GM11168 (cell line): Measurements from ENCODE around the gene RBM45.
"Not testable (repeated sequence)": the region's sequence is repeated elsewhere in the genome, so short reads cannot be mapped to it uniquely, and the experiment has no call there.

Experiments used
- in situ Hi-C: fragments of 300-500 bp; cut with MboI; formaldehyde crosslinking; loops from one replicate; pipeline ENCODE4 v1.12.0; 2022; ENCODE audit warnings: low sequenced_read_pairs; ENCODE audit not compliant: unreplicated experiment

Gene RBM45, protein sequence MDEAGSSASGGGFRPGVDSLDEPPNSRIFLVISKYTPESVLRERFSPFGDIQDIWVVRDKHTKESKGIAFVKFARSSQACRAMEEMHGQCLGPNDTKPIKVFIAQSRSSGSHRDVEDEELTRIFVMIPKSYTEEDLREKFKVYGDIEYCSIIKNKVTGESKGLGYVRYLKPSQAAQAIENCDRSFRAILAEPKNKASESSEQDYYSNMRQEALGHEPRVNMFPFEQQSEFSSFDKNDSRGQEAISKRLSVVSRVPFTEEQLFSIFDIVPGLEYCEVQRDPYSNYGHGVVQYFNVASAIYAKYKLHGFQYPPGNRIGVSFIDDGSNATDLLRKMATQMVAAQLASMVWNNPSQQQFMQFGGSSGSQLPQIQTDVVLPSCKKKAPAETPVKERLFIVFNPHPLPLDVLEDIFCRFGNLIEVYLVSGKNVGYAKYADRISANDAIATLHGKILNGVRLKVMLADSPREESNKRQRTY

GRCh38 chr2:178112202-178113152 is at the start of gene RBM45:
Gene RBM45, plus strand, starts transcription at chr2:178112437. Its CDS starts 110 bp downstream, at chr2:178112547.
- in situ Hi-C loops: loop anchor here (25.0 kb wide), 1 partner anchor 300 kb away; no protein-coding TSS in a partner anchor

- in situ Hi-C loops: no loop called here
These were observed 45.9 kb upstream of the RBM45 start for GRCh38 chr2:178066324-178066723.

GRCh38 chr2:178066890-178067669 is 45.2 kb upstream of the RBM45 start:
- in situ Hi-C loops: no loop called here

GRCh38 chr2:178068823-178069454 is 43.3 kb upstream of the RBM45 start:
- in situ Hi-C loops: no loop called here

GRCh38 chr2:178069551-178069950 is 42.7 kb upstream of the RBM45 start:
- in situ Hi-C loops: no loop called here

- in situ Hi-C loops: no loop called here
These were observed 41.4 kb upstream of the RBM45 start for GRCh38 chr2:178070824-178071223.

GRCh38 chr2:178072000-178072382 is 40.2 kb upstream of the RBM45 start:
- in situ Hi-C loops: no loop called here

DNA sequence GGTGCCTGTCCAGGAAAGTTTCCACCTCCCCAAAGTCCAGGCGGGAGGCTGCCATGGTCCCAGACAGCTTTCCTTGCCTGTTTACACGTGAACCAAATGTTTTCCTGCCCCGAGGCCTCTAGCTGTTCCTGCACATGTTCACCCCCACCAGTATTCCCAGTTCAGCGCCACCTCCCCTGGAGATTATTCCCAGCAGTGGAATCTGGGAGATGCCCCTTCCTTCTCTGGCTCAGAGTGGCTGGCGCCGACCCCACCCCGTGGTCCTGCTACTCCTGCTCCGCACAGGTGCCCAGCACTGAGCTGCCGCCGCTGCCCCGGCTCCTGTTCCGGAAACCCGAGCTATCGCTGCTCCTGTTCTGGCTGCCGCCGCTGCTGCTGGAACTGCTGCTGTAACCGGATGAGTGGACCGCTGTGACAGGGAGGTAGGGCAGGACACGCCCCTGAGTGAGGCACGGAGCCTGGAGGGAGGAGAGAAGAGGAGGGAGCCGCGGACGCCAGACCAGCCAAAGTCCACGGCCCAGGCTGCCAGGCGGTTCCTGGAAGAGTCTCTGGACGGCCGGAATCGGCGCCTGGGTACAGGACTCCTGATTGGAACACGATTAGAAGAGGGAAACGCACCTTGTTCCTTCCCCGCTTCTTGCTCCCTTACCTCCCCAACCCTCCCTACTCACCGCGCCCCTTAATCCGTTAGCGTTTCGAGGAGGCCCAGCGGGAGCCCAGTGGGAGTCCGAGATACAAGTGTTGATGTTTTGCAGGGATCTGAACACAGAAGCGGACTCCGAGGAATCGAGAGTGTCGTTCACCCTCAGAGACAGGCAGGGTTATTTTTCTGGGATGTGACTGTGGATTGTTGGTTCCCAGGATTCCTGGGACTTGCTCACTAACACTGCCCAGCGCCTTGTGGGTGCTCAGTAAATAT is 39.6 kb upstream of the RBM45 start, which contains the start of gene PDE11A:
Gene PDE11A (minus strand): TSS at position 395 of the 919 bp plus-strand sequence. CDS start 340 bp downstream, at position 55.
- in situ Hi-C loops: no loop called here

DNA sequence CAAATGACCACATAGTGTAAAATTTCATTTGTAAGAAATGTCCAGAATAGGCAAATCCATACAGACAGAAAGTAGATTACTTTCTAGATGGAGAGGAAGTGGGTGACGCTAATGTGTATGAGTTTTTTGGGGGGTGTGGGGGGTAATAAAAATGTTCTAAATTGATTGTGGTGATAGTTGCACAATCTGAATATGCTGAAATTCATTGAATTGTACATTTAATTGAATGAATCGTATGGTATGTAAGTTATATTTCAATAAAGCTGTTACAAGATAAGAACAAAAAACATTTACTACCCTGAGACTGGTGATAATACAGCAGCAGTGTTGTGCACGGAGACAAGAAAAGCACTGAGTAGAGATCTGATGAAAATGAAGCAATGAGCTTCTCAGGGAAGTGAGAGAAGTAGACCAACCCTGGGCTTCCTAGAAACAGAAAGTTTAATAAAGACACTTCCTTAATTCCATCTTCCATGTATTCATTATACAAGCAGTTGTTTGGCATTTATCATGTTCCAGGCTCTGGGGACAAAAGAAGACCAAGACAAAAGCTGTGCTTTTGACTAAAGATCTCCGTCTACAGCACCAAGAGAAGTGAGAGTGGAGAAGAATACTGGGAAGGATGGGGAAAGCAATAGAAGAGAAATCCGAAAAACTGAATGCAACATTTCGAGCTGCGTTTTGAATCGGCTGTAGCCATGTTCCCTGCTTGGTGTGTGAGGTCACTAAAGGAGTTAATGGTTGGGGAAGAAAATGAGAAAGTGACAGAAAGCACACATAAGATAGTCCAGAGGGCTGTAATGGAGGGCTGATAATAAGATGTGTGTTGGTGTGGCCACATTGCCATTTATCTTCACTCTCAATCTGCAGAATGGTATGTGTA is 37.9 kb upstream of the RBM45 start:
- in situ Hi-C loops: no loop called here

DNA sequence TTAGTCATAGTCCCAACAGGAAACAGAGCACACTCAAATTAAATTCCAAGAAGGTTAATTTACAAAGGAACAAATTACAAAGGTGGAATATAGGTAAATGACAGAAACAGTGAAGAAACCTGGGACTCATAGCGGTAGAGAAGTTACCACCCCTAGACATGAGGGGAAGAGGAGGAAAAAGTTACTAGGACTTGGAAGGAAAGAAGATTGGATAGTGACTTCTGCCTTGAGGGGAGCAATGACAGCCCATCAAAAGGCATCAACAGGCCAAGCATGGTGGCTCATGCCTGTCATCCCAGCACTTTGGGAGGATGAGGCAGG is 37.3 kb upstream of the RBM45 start:
- in situ Hi-C loops: no loop called here

DNA sequence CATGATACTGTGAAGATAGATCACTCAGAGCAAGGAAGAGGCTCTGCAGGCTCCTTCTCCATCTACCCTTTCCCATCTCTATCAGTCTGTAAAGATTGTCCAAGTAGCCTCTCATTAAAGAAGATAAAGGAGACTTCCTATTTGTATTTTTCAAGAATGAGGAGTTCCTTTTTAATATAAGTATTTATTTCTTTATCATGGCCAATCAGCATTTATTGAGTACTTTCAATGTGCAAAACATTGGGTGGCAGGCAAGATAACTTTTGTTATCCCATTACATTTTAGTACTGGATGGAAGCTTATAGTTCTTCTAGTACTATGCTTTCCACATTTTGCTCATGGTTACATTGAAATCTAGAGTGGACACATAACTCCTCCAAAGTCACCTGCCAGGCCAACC is 36.1 kb upstream of the RBM45 start:
- in situ Hi-C loops: no loop called here

- in situ Hi-C loops: not testable (repeated sequence)
These were observed 33.0 kb upstream of the RBM45 start for GRCh38 chr2:178079279-178079678.

GRCh38 chr2:178082408-178083045 is 29.7 kb upstream of the RBM45 start:
- in situ Hi-C loops: no loop called here

DNA sequence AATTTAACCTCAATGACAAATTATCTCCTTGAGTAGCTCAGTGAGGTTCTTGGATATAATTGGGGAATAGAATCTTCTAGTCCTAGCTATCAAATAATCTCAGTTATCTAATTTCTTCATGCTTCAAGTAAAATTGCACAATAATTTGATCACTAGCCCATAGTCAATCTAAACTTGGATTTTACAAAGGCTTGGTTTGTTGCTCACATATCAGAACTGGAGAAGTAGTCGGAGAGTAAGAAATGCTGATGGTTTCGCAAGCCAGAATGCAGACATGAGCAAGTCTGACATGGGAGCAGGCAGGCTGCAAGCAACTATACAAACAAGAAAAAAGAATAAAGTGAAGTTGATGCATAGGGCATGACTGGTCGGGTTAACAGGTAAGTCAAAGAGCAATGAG is 28.0 kb upstream of the RBM45 start:
- in situ Hi-C loops: no loop called here

DNA sequence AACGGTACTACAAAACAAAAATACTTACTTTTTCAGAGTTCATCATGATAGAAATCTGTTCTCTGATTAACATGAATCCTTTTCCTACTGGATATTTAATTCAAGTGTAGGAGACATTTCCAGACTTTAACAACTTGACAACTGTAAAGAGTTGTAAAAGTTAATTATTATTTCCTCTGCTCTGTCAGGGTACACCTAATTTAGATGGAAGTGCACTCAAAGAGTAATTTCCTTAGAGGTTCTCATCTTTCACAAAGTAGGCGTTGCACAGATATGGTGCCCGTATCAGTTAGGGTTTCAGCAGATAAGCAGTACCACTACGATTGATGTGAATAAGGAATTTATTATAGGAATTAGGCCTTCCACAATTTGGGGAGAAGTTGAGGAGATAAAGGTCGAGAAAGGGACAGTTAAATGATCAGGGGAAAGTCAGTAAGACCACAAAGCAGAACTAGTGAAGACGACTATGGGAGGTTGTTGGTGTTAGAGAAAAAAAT is 23.4 kb upstream of the RBM45 start:
- in situ Hi-C loops: no loop called here

DNA sequence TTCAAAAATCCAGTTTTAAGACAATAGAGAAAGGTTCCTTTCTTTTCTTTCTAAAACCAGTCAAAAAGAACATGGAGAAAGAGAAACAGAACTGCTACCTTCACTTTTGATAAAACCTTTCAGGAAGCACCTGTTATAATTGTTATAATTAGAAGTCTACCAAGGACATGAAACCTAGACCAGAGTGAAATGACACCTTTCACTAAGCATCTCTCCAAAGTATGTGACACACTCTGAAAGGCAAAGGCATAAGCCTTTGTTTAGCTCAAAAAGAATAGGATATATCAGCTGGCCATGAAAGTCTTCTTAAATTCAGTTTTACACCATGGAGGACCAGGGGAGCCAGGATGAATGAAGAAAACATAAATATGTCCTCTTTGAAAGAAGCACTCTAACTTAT is 18.8 kb upstream of the RBM45 start:
- in situ Hi-C loops: no loop called here
